IPS-NIHi7 (cell line): ENCODE data around the gene ITGAL.
"Not testable (repeated sequence)": the region's sequence is repeated elsewhere in the genome, so short reads cannot be mapped to it uniquely, and the experiment has no call there.

Source experiments
- DNase-seq: peaks from one replicate; pipeline ENCODE4 v3.0.0; 2012; ENCODE audit warnings: mixed read lengths; ENCODE audit errors: extremely low spot score

ITGAL gene

GRCh38 chr16:30457743-30458560, 14.6 kb upstream of the ITGAL start:
- DNase-seq: no peak

- DNase-seq: no peak
Measured at GRCh38 chr16:30458561-30459394, 13.8 kb upstream of the ITGAL start.

GRCh38 chr16:30459456-30459855, 13.1 kb upstream of the ITGAL start:
- no peak for DNase-seq

GRCh38 chr16:30461426-30461825, 11.1 kb upstream of the ITGAL start:
- not testable (repeated sequence) for DNase-seq

GRCh38 chr16:30464078-30464477, 8.5 kb upstream of the ITGAL start:
- DNase-seq: no peak

- DNase-seq: no peak
Measured at GRCh38 chr16:30470170-30470512, 2.4 kb upstream of the ITGAL start.

GRCh38 chr16:30470632-30470995, 1.9 kb upstream of the ITGAL start:
- no peak for DNase-seq

- no peak for DNase-seq
Measured at GRCh38 chr16:30473231-30474073, 910 bp downstream of the ITGAL start.

- DNase-seq: no peak
Measured at GRCh38 chr16:30474074-30474452, 1.5 kb downstream of the ITGAL start.

- no peak for DNase-seq
Measured at GRCh38 chr16:30474684-30475083, 2.1 kb downstream of the ITGAL start.

GRCh38 chr16:30476991-30477390, 4.4 kb downstream of the ITGAL start:
- DNase-seq: no peak

- DNase-seq: not testable (repeated sequence)
Measured at GRCh38 chr16:30477773-30478172, 5.2 kb downstream of the ITGAL start.

- no peak for DNase-seq
Measured at GRCh38 chr16:30478766-30479478, 6.4 kb downstream of the ITGAL start.

GRCh38 chr16:30481381-30481780, 8.8 kb downstream of the ITGAL start:
- no peak for DNase-seq

GRCh38 chr16:30482366-30482765, 9.8 kb downstream of the ITGAL start:
- DNase-seq: no peak

GRCh38 chr16:30484887-30485286, 12.3 kb downstream of the ITGAL start:
- DNase-seq: no peak

GRCh38 chr16:30485818-30486436, 13.4 kb downstream of the ITGAL start:
- DNase-seq: no peak

- DNase-seq: peak; percentile 66
Measured at GRCh38 chr16:30488764-30489605, 16.4 kb downstream of the ITGAL start.

- DNase-seq: no peak
Measured at GRCh38 chr16:30490210-30490609, 17.7 kb downstream of the ITGAL start.

- DNase-seq: no peak
Measured at GRCh38 chr16:30491229-30491628, 18.7 kb downstream of the ITGAL start.
